ENCODE results near the gene PALLD.
"Not testable (repeated sequence)": the region's sequence is repeated elsewhere in the genome, so short reads cannot be mapped to it uniquely, and the experiment has no call there.

Gene PALLD

GRCh38 chr4:168914095-168914494 lies 417.2 kb downstream of the PALLD start:
- no peak for DNase-seq (ENCODE audit: low read depth)

- DNase-seq (ENCODE audit: low read depth): no peak
Observed at GRCh38 chr4:168917138-168917779, 420.4 kb downstream of the PALLD start.

- DNase-seq (ENCODE audit: low read depth): no peak
Observed at GRCh38 chr4:168919706-168920324, 423.0 kb downstream of the PALLD start.

- DNase-seq (ENCODE audit: low read depth): no peak
Observed at GRCh38 chr4:168920441-168921065, 423.7 kb downstream of the PALLD start.

DNA sequence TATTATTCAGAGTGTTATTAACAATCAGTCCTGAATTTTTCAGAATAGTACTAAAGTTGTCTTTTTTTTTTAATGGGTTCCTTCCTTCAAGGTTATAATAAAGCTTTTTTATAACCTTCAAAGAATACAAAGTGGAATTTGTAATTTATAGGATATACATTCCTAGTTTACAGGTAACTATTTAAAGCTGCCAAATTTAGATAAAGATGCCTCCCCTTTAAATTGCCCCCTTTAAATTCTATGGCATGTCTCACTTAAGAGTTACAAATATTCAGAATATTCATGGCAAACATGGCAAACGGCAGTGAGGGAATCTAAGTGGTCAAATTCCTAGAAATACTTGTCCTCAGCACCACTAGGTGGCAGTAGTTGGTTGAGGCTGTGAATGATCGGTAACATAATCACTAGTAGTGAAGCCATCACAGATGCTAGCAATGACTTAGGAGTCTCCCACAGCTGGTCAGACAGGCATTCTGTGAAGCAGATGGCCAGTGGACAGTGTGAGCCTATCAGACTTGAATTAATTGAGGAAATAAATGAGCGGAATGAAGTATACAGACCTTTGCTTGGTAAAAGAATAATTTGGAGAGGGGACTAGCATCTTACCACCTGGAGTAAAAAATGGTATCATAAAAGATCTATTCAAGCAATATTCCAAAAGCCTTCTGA lies 426.8 kb downstream of the PALLD start:
- DNase-seq (ENCODE audit: low read depth): peak; percentile 25

DNA sequence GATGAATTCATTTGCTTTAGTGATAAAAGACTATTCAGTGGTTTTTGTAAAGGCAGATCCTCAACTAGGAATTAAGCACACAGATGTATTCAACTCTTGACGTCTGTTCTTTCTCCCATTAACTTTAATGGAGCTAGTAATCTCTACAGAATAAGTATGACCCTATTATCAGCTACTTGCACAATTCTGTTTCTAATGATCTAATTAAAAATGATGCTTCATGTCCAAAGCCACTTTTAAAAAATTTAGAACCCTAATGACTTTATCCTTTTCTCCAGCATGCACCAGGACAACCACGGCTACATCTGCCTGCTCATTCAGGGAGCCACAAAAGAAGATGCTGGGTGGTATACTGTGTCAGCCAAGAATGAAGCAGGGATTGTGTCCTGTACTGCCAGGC lies 427.8 kb downstream of the PALLD start:
- no peak for DNase-seq (ENCODE audit: low read depth)

- no peak for DNase-seq (ENCODE audit: low read depth)
Observed at GRCh38 chr4:168925789-168926490, 429.1 kb downstream of the PALLD start.

- DNase-seq (ENCODE audit: low read depth): no peak
Observed at GRCh38 chr4:168928346-168928745, 431.5 kb downstream of the PALLD start.

DNA sequence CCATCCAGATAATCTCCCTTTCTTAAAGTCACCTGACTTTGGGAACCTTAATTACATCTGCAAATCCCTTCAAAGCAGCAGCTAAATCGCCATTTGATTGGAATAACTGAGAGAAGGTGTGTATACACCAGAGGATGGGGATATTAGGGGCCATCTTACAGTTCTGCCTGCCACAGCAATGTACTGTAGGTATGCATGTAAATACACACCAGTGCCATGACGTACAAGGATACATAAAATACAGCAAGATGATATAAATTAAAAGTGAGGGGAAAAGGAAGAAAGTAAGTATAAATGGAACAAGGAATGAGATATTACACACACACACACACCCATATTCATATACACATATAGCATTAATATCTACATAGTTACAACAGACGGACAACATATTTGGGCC lies 432.0 kb downstream of the PALLD start:
- DNase-seq (ENCODE audit: low read depth): no peak

- DNase-seq (ENCODE audit: low read depth): no peak
Observed at GRCh38 chr4:168930413-168931196, 433.8 kb downstream of the PALLD start.

DNA sequence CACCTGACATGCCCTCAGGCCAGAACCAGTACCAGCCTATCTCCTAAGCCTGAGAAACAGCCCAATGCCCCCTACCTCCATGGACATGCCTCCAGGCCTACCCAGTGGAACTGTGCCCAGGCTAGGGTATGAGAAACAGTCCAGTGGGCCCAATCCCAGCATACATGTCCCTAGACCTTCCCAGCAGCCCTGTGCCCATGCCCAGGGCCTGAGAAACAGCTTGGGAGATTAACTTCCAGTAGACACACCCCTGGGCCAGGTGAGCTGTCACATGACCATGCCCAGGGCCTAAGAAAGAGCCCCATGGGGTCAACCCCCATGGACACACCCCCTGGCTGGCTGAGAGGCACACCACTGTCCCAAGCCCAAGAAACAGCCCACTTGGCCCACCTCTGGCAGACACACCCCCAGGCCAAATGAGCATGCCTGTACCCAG lies 434.4 kb downstream of the PALLD start:
- DNase-seq (ENCODE audit: low read depth): no peak

DNA sequence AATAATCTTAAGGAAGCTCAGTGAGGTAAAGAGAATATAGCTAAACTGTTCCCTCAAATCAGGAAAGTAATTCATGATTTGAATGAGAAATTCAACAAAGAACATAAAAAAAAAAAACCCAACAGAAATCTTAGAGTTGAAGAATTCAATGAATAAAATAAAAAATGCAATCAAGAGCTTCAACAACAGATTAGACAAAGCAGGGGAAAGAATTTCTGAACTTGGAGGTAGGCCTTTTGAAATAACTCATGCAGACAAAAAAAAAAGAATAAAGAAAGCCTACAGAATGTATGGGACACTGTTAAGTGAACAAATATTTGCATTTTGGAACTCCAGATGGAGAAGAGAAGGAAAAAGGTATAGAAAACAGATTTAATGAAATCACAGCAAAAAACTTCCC lies 435.3 kb downstream of the PALLD start:
- DNase-seq (ENCODE audit: low read depth): no peak

- DNase-seq (ENCODE audit: low read depth): no peak
Observed at GRCh38 chr4:168933423-168933822, 436.6 kb downstream of the PALLD start.

- not testable (repeated sequence) for DNase-seq (ENCODE audit: low read depth)
Observed at GRCh38 chr4:168937473-168937872, 440.6 kb downstream of the PALLD start.

- DNase-seq (ENCODE audit: low read depth): no peak
Observed at GRCh38 chr4:168942985-168943384, 446.1 kb downstream of the PALLD start.

- DNase-seq (ENCODE audit: low read depth): no peak
Observed at GRCh38 chr4:168945291-168945690, 448.4 kb downstream of the PALLD start.

DNA sequence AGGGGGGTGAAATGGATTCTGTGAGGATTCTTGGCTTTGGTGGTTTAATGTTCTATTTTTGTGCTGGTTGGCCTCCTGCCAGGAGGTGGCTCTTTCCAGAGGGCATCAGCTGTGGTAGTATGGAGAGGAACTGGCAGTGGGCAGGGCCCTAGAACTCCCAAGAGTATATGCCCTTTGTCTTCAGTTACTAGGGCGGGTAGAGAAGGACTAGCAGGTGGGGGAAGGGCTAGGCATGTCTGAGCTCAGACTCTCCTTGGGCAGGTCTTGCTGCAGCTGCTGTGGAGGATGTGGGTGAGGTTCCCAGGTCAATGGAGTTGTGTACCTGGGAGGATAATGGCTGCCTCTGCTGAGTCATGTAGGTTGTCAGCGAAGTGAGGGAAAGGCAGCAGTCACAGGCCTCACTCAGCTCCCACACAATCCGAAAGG lies 456.0 kb downstream of the PALLD start:
- not testable (repeated sequence) for DNase-seq (ENCODE audit: low read depth)

DNA sequence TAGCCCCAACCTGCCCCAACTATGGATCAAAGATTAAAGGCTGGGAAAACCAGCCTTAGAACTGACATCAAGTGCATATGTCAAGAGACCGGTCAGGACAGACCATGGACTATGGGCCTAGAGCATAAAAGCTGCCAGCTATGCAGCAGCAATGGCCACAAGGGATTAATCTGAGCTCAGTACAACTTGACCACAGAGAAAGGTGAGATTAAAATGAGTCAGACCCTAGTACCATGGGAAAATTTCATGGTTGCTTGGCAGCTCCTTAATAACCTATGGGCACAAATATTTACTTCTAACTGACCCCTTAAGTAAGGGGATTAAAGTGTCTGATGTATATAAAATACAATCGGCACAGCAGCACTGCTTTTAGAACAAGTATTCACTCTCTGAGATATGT lies 458.8 kb downstream of the PALLD start:
- no peak for DNase-seq (ENCODE audit: low read depth)

- no peak for DNase-seq (ENCODE audit: low read depth)
Observed at GRCh38 chr4:168960716-168961115, 463.9 kb downstream of the PALLD start.

GRCh38 chr4:168972596-168972995 lies 475.7 kb downstream of the PALLD start:
- no peak for DNase-seq (ENCODE audit: low read depth)
